Hematopoietic multipotent progenitor cell (in vitro differentiated cells): ENCODE measurements around the gene XPOT. TPM values are rescaled to one million over a fixed set of nuclear protein-coding genes. Genes with fewer than 3 reads are reported as not detected.
"Not testable (repeated sequence)": the region's sequence is repeated elsewhere in the genome, so short reads cannot be mapped to it uniquely, and the experiment has no call there.

Experiments used
- DNase-seq, 3 donors: peaks; one replicate each; pipeline ENCODE4 v3.0.0-alpha.2; 2011 to 2015; ENCODE audit warnings: low read depth in 2 of 3, low spot score in 2 of 3
- total RNA-seq: library from RNA; depleted of rRNA; stranded (reverse); fragments of >200 nt; gene quantifications from one replicate; pipeline ENCODE4 v1.2.3, GENCODE V29; 2012

XPOT gene
- total RNA-seq: 21.8 TPM

- peak; percentile 91 to 98 (median 96) for DNase-seq
These were observed at the start of gene XPOT for GRCh38 chr12:64403707-64404469. Gene XPOT (plus strand): TSS chr12:64404392. CDS start chr12:64410036, 5,644 bp downstream.

- DNase-seq: not testable (repeated sequence)
These were observed 48.0 kb upstream of the XPOT start for GRCh38 chr12:64356209-64356608.

- not testable (repeated sequence) for DNase-seq
These were observed 43.0 kb upstream of the XPOT start for GRCh38 chr12:64361173-64361572.

- DNase-seq: no peak
These were observed 41.4 kb upstream of the XPOT start for GRCh38 chr12:64362721-64363305.

GRCh38 chr12:64383675-64384074 lies 20.5 kb upstream of the XPOT start:
- no peak for DNase-seq

GRCh38 chr12:64385019-64385418 lies 19.2 kb upstream of the XPOT start:
- no peak for DNase-seq

GRCh38 chr12:64385468-64385867 lies 18.7 kb upstream of the XPOT start:
- no peak for DNase-seq

- no peak for DNase-seq
These were observed 16.9 kb upstream of the XPOT start for GRCh38 chr12:64387197-64387816.

GRCh38 chr12:64389154-64389553 lies 15.0 kb upstream of the XPOT start:
- DNase-seq: no peak

- peak in 1 of 3 donors; percentile 32 for DNase-seq
These were observed 13.8 kb upstream of the XPOT start, which contains the start of gene C12orf56 for GRCh38 chr12:64390275-64390851. Gene C12orf56 (minus strand): TSS chr12:64390758. CDS start chr12:64390565, 193 bp downstream.

GRCh38 chr12:64392221-64392620 lies 12.0 kb upstream of the XPOT start:
- peak in 1 of 3 donors; percentile 63 for DNase-seq

- DNase-seq: no peak
These were observed 8.5 kb upstream of the XPOT start for GRCh38 chr12:64395739-64396138.

GRCh38 chr12:64400041-64400440 lies 4.2 kb upstream of the XPOT start:
- DNase-seq: no peak

- DNase-seq: no peak
These were observed 2.0 kb upstream of the XPOT start for GRCh38 chr12:64402181-64402580.

GRCh38 chr12:64404470-64405256 lies 471 bp downstream of the XPOT start:
- DNase-seq: peak in 2 of 3 donors; percentile 75 to 84

- no peak for DNase-seq
These were observed 3.4 kb downstream of the XPOT start for GRCh38 chr12:64407342-64408223.

GRCh38 chr12:64411427-64411826 lies 7.2 kb downstream of the XPOT start:
- DNase-seq: no peak

- no peak for DNase-seq
These were observed 8.3 kb downstream of the XPOT start for GRCh38 chr12:64412459-64412858.

GRCh38 chr12:64413884-64414283 lies 9.7 kb downstream of the XPOT start:
- DNase-seq: no peak

GRCh38 chr12:64418209-64418608 lies 14.0 kb downstream of the XPOT start:
- no peak for DNase-seq
